ENCODE results near the gene KIF22.
A peak's percentile ranks its signal among the peaks of the same experiment; 100 is the strongest.

- no peak for TF ChIP-seq REST (IDR thresholded peaks at IDR 0.05; ENCODE audit: insufficient read depth in 1 of 2, low read depth in 2 of 2, low read length in 1 of 2)
- peak; percentile 44 for TF ChIP-seq POLR2AphosphoS5 (IDR thresholded peaks at IDR 0.05; ENCODE audit: low read depth, low read length)
These were observed 13.5 kb downstream of the KIF22 start for GRCh38 chr16:29804020-29804419.
